HepG2 (cell line): Measurements from ENCODE around the gene FXR2. TPM values are rescaled to one million over a fixed set of nuclear protein-coding genes. Genes with fewer than 3 reads are reported as not detected.

Source experiments
- CBX5 ChIP-seq: sonication (generic); formaldehyde crosslinking; IDR thresholded peaks from 2 replicates; pipeline ENCODE4 v1.4.0; 2020; ENCODE audit warnings: missing genetic modification reagents, borderline replicate concordance
- CHD4 ChIP-seq: fragments of 200-600 bp; sonication (generic); IDR thresholded peaks from 2 replicates; pipeline ENCODE4 v1.7.0; 2017; ENCODE audit warnings: mild to moderate bottlenecking, low read length, borderline replicate concordance
- E2F1 ChIP-seq: sonication (generic); formaldehyde crosslinking; IDR thresholded peaks from 2 replicates; pipeline ENCODE4 v1.5.0; 2020; ENCODE audit warnings: missing genetic modification reagents
- ETV5 ChIP-seq: IDR thresholded peaks from 2 replicates; pipeline ENCODE4 v1.6.1; 2018; ENCODE audit warnings: missing biosample characterization, missing genetic modification reagents, inconsistent platforms, borderline replicate concordance
- IKZF4 ChIP-seq: sonication (generic); formaldehyde crosslinking; IDR thresholded peaks from 2 replicates; pipeline ENCODE4 v1.5.1; 2020; ENCODE audit warnings: borderline replicate concordance, mild to moderate bottlenecking, low read depth, missing genetic modification reagents; ENCODE audit errors: not compliant biosample characterization
- ISL2 ChIP-seq: sonication (generic); formaldehyde crosslinking; IDR thresholded peaks from 2 replicates; pipeline ENCODE4 v1.5.0; 2020; ENCODE audit warnings: missing genetic modification reagents
- KDM3A ChIP-seq: IDR thresholded peaks from 2 replicates; pipeline ENCODE4 v1.6.1; 2018; ENCODE audit warnings: low read depth, missing compliant biosample characterization
- KLF11 ChIP-seq: IDR thresholded peaks from 2 replicates; pipeline ENCODE4 v1.6.1; 2016; ENCODE audit warnings: missing compliant biosample characterization
- POLR2A ChIP-seq, 2 experiments: IDR thresholded peaks; 2 replicates each; pipeline ENCODE4 v1.6.1; 2011; ENCODE audit warnings: low read depth in 2 of 2, low read length in 2 of 2, mild to moderate bottlenecking in 1 of 2, moderate library complexity in 1 of 2; ENCODE audit not compliant: insufficient read depth in 1 of 2
- POLR2AphosphoS2 ChIP-seq: IDR thresholded peaks from 2 replicates; pipeline ENCODE4 v1.6.1; 2011; ENCODE audit warnings: low read depth, low read length, improper control_type of control experiment
- RFXAP ChIP-seq: sonication (generic); formaldehyde crosslinking; IDR thresholded peaks from 2 replicates; pipeline ENCODE4 v1.4.0; 2020; ENCODE audit warnings: missing genetic modification reagents, borderline replicate concordance
- SRSF1 ChIP-seq: fragments of 200-400 bp; formaldehyde crosslinking; optimal IDR thresholded peaks from 2 replicates; pipeline ENCODE3; 2017; ENCODE audit warnings: mild to moderate bottlenecking, low read depth, low read length, moderate library complexity
- TCF12 ChIP-seq, 2 experiments: fragments of 450-650 bp in 1 of 2; sonication (generic) in 1 of 2; formaldehyde crosslinking in 1 of 2; IDR thresholded peaks; 2 replicates each; pipeline versions ENCODE4 v1.6.1 to v1.8.0; 2017 to 2022; ENCODE audit warnings: antibody characterized with exemption in 1 of 2, mild to moderate bottlenecking in 1 of 2, missing genetic modification reagents in 1 of 2, moderate library complexity in 1 of 2
- TMF1 ChIP-seq: sonication (generic); formaldehyde crosslinking; IDR thresholded peaks from 2 replicates; pipeline ENCODE4 v1.8.1; 2022; ENCODE audit warnings: low read depth, missing genetic modification reagents
- TRIM24 ChIP-seq: sonication (generic); formaldehyde crosslinking; IDR thresholded peaks from 2 replicates; pipeline ENCODE4 v1.8.0; 2022; ENCODE audit warnings: mild to moderate bottlenecking, missing genetic modification reagents
- ZFYVE20 ChIP-seq: sonication (generic); formaldehyde crosslinking; IDR thresholded peaks from 2 replicates; pipeline ENCODE4 v1.8.0; 2023; ENCODE audit warnings: low read depth, mild to moderate bottlenecking, moderate library complexity, missing genetic modification reagents, borderline replicate concordance
- ZMAT5 ChIP-seq: sonication (generic); formaldehyde crosslinking; IDR thresholded peaks from 2 replicates; pipeline ENCODE4 v1.5.0; 2020; ENCODE audit warnings: mild to moderate bottlenecking, low read depth, missing genetic modification reagents, borderline replicate concordance
- ZNF441 ChIP-seq: sonication (generic); formaldehyde crosslinking; IDR thresholded peaks from 2 replicates; pipeline ENCODE4 v1.7.0; 2021; ENCODE audit warnings: missing genetic modification reagents, borderline replicate concordance
- ZNF782 ChIP-seq: sonication (generic); formaldehyde crosslinking; IDR thresholded peaks from 2 replicates; pipeline ENCODE4 v1.4.0; 2020; ENCODE audit warnings: missing genetic modification reagents, mild to moderate bottlenecking, borderline replicate concordance
- polyA plus RNA-seq, 8 experiments: library from polyadenylated mRNA; depleted of rRNA in 3 of 8; stranded (reverse) in 7 of 8; unstranded in 1 of 8; fragments of >200 nt; fragmentation: Illumina TruSeq in 4 of 8; extraction: Trizol in 4 of 8; gene quantifications; 2 replicates each; pipeline versions ENCODE4 v1.2.1 to v1.2.3, GENCODE V29; 2011 to 2016; ENCODE audit warnings: low read depth in 4 of 8, missing spikeins in 1 of 8, mixed read lengths in 1 of 8; ENCODE audit not compliant: insufficient read depth in 1 of 8
- total RNA-seq, 5 experiments: library from RNA; depleted of rRNA; stranded (reverse); fragments of >200 nt; fragmentation: Illumina TruSeq; extraction: Trizol; gene quantifications; 2 replicates each; pipeline ENCODE4 v1.2.3, GENCODE V29; 2016; ENCODE audit warnings: low read depth in 1 of 5
- TF ChIP-seq, protein P1 (sequence below): IDR thresholded peaks from 2 replicates; pipeline ENCODE4 v1.6.1; 2016; ENCODE audit warnings: missing biosample characterization, missing genetic modification reagents, low read depth
- TF ChIP-seq, protein P2 (sequence below): fragments of 450-650 bp; IDR thresholded peaks from 2 replicates; pipeline ENCODE4 v1.6.1; 2016
- TF ChIP-seq, protein P3 (sequence below): sonication (generic); formaldehyde crosslinking; IDR thresholded peaks from 2 replicates; pipeline ENCODE4 v1.5.1; 2020; ENCODE audit warnings: missing genetic modification reagents, mild to moderate bottlenecking, borderline replicate concordance

FXR2 gene
- total and polyA plus RNA-seq, 2 of the 13 experiments (the other 11 are each of a cell fraction or from before 2014, with no cell fraction given), result 20.9 to 24.4 TPM

DNA sequence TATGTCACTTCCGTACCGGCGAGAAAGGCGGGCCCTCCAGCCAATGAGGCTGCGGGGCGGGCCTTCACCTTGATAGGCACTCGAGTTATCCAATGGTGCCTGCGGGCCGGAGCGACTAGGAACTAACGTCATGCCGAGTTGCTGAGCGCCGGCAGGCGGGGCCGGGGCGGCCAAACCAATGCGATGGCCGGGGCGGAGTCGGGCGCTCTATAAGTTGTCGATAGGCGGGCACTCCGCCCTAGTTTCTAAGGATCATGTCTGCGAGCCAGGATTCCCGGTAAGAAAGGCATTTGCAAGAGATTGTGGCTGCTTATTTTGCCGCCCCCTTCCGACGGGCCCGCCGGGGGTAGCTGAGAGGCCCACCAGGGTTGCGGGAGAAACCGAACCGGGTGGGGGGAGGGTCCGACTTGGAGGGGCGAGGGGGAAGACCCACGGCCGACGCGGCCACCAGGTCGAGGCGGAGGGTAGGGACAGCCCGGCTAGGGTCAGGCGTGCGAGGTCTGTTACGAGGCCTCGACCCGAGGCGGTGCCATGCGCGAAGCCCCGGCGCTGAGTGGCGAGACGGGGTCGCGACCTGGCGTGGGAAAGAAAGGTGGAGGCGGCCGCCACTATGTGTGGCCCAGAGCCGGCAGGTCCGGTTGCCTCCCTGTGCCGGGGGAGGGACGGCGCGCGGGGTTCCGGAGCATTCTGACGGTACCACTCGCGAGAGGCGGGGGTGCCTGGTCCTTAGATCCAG lies 41.9 kb downstream of the FXR2 start (continued):
- TF ChIP-seq ZNF441 (CRISPR knock-in tag), result peak; percentile 20; the same call in 1 of the 2 replicates
- TF ChIP-seq TRIM24, result no peak
- no peak for TF ChIP-seq KDM3A (CRISPR knock-in tag)
- peak; percentile 56; the same call in 1 of the 2 replicates for TF ChIP-seq ZFYVE20 (CRISPR knock-in tag)
- TF ChIP-seq ZNF782, result peak; percentile 67; the same call in 1 of the 2 replicates
- no peak for TF ChIP-seq CHD4
- TF ChIP-seq, protein P1, sequence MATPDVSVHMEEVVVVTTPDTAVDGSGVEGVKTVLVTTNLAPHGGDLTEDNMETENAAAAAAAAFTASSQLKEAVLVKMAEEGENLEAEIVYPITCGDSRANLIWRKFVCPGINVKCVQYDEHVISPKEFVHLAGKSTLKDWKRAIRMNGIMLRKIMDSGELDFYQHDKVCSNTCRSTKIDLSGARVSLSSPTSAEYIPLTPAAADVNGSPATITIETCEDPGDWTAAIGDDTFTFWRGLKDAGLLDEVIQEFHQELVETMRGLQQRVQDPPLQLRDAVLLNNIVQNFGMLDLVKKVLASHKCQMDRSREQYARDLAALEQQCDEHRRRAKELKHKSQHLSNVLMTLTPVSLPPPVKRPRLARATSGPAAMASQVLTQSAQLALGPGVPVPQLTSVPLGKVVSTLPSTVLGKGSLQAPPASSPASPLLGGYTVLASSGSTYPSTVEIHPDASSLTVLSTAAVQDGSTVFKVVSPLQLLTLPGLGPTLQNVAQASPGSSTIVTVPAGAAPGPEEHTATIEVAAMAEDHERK (CRISPR knock-in tag), result 0 out of 2 replicates have a peak, but pooled peaks have one; percentile 6
- no peak for TF ChIP-seq KLF11
- TF ChIP-seq POLR2A (IDR thresholded peaks at IDR 0.05; ENCODE audit: insufficient read depth in 1 of 2, low read depth in 2 of 2, low read length in 2 of 2), result peak; percentile 96 to 98
- TF ChIP-seq SRSF1, result no peak
- peak; percentile 98 for TF ChIP-seq POLR2AphosphoS2
- TF ChIP-seq E2F1 (CRISPR knock-in tag), result peak; percentile 82
- TF ChIP-seq, protein P2, sequence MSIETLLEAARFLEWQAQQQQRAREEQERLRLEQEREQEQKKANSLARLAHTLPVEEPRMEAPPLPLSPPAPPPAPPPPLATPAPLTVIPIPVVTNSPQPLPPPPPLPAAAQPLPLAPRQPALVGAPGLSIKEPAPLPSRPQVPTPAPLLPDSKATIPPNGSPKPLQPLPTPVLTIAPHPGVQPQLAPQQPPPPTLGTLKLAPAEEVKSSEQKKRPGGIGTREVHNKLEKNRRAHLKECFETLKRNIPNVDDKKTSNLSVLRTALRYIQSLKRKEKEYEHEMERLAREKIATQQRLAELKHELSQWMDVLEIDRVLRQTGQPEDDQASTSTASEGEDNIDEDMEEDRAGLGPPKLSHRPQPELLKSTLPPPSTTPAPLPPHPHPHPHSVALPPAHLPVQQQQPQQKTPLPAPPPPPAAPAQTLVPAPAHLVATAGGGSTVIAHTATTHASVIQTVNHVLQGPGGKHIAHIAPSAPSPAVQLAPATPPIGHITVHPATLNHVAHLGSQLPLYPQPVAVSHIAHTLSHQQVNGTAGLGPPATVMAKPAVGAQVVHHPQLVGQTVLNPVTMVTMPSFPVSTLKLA, result no peak
- no peak for TF ChIP-seq CBX5 (CRISPR knock-in tag)
- no peak for TF ChIP-seq TCF12 (IDR thresholded peaks at IDR 0.05)
- peak; percentile 84 for TF ChIP-seq TCF12 (CRISPR knock-in tag; IDR thresholded peaks at IDR 0.05)
- TF ChIP-seq ZMAT5 (CRISPR knock-in tag), result no peak
- TF ChIP-seq ETV5 (CRISPR knock-in tag), result no peak
- TF ChIP-seq, protein P3, sequence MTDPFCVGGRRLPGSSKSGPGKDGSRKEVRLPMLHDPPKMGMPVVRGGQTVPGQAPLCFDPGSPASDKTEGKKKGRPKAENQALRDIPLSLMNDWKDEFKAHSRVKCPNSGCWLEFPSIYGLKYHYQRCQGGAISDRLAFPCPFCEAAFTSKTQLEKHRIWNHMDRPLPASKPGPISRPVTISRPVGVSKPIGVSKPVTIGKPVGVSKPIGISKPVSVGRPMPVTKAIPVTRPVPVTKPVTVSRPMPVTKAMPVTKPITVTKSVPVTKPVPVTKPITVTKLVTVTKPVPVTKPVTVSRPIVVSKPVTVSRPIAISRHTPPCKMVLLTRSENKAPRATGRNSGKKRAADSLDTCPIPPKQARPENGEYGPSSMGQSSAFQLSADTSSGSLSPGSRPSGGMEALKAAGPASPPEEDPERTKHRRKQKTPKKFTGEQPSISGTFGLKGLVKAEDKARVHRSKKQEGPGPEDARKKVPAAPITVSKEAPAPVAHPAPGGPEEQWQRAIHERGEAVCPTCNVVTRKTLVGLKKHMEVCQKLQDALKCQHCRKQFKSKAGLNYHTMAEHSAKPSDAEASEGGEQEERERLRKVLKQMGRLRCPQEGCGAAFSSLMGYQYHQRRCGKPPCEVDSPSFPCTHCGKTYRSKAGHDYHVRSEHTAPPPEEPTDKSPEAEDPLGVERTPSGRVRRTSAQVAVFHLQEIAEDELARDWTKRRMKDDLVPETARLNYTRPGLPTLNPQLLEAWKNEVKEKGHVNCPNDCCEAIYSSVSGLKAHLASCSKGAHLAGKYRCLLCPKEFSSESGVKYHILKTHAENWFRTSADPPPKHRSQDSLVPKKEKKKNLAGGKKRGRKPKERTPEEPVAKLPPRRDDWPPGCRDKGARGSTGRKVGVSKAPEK (CRISPR knock-in tag), result no peak
- TF ChIP-seq ISL2 (CRISPR knock-in tag), result no peak
- peak; percentile 49; the same call in 1 of the 2 replicates for TF ChIP-seq TMF1 (CRISPR knock-in tag)
- TF ChIP-seq IKZF4 (CRISPR knock-in tag), result no peak
- peak; percentile 92; the same call in 1 of the 2 replicates for TF ChIP-seq RFXAP
